Measurements from ENCODE around the gene MRAP.

DNA sequence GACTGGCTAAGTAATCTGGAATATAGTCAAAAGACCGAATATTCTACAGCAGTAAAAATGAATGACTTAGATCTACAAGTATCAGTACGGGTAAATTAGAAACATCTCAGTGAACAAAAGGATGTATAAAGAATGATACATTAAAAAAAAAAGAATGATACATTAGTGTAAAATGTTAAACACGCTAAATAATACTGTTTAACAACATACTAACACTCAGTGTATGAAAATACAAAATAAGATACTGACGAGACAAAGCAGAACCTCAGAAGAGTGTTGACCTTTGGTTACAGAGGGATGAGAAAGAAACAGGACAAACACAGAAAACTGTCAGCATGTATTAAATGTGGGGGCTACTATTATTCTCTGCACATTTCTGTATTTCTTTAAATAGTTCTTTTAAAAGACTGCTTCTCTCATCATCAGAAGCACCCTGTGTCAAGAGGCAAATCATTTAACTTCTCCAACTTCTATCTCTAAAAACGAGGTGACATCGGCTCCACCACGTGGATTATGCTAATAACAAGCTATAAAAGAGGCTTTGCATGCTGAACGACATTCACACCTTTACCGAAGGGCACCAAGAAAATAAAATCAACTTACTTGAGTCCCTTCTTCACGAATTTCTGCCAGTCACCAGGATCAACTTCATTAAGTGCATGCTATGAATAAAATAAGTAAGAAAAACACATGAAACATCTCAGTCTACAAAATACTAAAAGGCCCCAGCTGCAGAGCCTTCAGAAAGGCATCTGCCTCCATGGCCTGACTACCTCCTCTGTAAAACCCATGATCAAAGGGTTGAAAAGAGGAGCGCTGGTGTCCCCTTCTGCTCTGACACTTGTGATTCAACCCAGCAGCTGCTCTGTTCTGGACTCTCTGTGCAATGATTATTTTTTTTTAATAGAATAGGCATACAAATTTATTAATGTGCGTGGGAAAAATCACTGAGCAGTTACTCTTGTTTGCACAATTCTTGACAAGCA lies 42.5 kb downstream of the MRAP start:
- TF ChIP-seq EZH2phosphoT487 (IDR thresholded peaks at IDR 0.05; ENCODE audit: low read length) (no peak), CTCF (IDR thresholded peaks at IDR 0.05; ENCODE audit: low read length) (no peak), EZH2 (optimal IDR thresholded peaks at IDR 0.05; ENCODE audit: low read depth, low read length) (no peak)
